Glutamatergic neuron (in vitro differentiated cells): ENCODE results near the gene SSU72. TPM values are rescaled to one million over a fixed set of nuclear protein-coding genes. Genes with fewer than 3 reads are reported as not detected.
A peak's percentile ranks its signal among the peaks of the same experiment; 100 is the strongest.
"Not testable (repeated sequence)": the region's sequence is repeated elsewhere in the genome, so short reads cannot be mapped to it uniquely, and the experiment has no call there.

Source experiments
- DNase-seq: peaks from one replicate; pipeline ENCODE4 v3.0.0; 2022
- H3K27ac Mint-ChIP-seq: one replicate; pipeline ENCODE4 v1.8.0; 2020; ENCODE audit warnings: mild to moderate bottlenecking, mixed read lengths, inconsistent platforms; ENCODE audit not compliant: unreplicated experiment
- H3K27me3 Mint-ChIP-seq: one replicate; pipeline ENCODE4 v1.8.0; 2020; ENCODE audit warnings: mild to moderate bottlenecking, moderate library complexity, mixed read lengths, inconsistent platforms; ENCODE audit not compliant: unreplicated experiment
- H3K36me3 Mint-ChIP-seq: one replicate; pipeline ENCODE4 v1.8.0; 2020; ENCODE audit warnings: mild to moderate bottlenecking, mixed read lengths, inconsistent platforms; ENCODE audit not compliant: unreplicated experiment
- H3K4me1 Mint-ChIP-seq: one replicate; pipeline ENCODE4 v1.8.0; 2020; ENCODE audit warnings: mild to moderate bottlenecking, low read depth, mixed read lengths, inconsistent platforms; ENCODE audit not compliant: unreplicated experiment
- H3K4me3 Mint-ChIP-seq: one replicate; pipeline ENCODE4 v1.8.0; 2020; ENCODE audit warnings: mild to moderate bottlenecking, mixed read lengths, inconsistent platforms; ENCODE audit not compliant: unreplicated experiment
- H3K9me3 Mint-ChIP-seq: one replicate; pipeline ENCODE4 v1.8.0; 2020; ENCODE audit warnings: mild to moderate bottlenecking, moderate library complexity, mixed read lengths, inconsistent platforms; ENCODE audit not compliant: unreplicated experiment
- total RNA-seq: library from RNA; stranded (reverse); fragmentation: NEBNext Ultra II Directional; extraction: Animal tissue kit (Norgen Biotek cat#: 25700); gene quantifications from one replicate; pipeline ENCODE4 v1.2.1, GENCODE V29; 2021; ENCODE audit not compliant: unreplicated experiment
- TF ChIP-seq, protein P1 (sequence below): fragments of 200-600 bp; sonication (generic); IDR thresholded peaks from one replicate; pipeline ENCODE4 v1.5.0; 2021; ENCODE audit not compliant: partially characterized antibody, unreplicated experiment

Gene SSU72
- total RNA-seq, 1 donor from 2014 or later, result 123 TPM

DNA sequence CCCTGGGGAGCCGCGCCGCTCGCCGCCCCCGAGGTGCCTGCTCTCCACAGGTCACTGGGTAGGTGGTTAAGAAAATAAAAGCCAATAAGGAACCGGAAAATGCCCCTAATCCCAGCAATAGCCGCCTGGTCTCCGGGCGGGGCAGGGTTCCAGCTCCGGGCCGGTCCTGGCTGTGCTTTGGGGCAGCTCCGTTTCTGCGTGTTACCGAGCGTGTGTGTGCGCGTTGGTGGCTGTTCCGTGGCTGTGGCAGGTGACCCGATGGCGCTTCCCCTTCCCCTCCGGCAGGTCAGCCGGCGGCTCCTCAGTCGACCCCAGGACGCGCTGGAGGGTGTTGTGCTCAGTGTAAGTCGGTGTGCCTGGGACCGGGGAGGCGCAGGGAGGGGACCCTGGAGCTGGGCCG, 51.4 kb downstream of the SSU72 start:
- H3K27me3 Mint-ChIP-seq, H3K4me3 Mint-ChIP-seq, DNase-seq, H3K27ac Mint-ChIP-seq, H3K36me3 Mint-ChIP-seq, H3K4me1 Mint-ChIP-seq, H3K9me3 Mint-ChIP-seq: not testable (repeated sequence)

DNA sequence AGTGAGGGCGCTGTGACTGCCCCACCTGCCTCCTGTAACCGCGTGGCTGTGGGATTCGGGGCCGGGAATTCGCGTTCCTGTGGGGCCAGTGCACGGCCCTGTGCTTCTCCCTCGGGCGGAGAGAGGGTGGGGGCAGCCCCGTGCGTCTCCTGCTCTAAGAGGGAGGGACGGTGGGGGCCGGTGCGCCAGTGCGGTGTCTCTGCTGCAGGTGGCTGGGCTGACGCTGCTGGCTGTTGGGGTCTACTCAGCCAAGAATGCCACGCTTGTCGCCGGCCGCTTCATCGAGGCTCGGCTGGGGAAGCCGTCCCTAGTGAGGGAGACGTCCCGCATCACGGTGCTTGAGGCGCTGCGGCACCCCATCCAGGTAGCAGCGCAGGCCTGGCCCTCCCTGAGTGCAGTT, 52.1 kb downstream of the SSU72 start:
- not testable (repeated sequence) for H3K4me1 Mint-ChIP-seq, H3K36me3 Mint-ChIP-seq, H3K27me3 Mint-ChIP-seq, H3K4me3 Mint-ChIP-seq, H3K9me3 Mint-ChIP-seq, H3K27ac Mint-ChIP-seq, DNase-seq

DNA sequence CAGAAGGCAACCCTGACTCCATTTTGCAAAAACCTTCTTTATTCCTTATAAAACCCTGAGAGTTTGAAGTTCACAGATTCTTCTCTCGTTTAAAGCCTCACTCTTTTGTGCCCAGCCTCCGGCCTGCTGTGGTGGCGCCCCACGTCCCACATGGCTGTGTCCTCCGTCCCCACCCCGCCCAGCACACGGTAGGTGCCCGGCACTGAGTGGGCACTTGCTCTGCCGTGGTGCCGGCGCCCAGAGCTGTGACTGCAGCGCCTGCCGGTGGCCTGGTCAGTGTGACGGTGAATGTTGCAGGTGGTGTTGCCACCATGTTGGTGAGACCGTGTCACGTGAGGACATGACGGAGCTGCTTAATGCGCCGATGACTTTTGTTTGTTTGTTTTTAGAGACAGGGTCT, 53.3 kb downstream of the SSU72 start:
- TF ChIP-seq, protein P1, sequence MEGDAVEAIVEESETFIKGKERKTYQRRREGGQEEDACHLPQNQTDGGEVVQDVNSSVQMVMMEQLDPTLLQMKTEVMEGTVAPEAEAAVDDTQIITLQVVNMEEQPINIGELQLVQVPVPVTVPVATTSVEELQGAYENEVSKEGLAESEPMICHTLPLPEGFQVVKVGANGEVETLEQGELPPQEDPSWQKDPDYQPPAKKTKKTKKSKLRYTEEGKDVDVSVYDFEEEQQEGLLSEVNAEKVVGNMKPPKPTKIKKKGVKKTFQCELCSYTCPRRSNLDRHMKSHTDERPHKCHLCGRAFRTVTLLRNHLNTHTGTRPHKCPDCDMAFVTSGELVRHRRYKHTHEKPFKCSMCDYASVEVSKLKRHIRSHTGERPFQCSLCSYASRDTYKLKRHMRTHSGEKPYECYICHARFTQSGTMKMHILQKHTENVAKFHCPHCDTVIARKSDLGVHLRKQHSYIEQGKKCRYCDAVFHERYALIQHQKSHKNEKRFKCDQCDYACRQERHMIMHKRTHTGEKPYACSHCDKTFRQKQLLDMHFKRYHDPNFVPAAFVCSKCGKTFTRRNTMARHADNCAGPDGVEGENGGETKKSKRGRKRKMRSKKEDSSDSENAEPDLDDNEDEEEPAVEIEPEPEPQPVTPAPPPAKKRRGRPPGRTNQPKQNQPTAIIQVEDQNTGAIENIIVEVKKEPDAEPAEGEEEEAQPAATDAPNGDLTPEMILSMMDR, result no peak
- Mint-ChIP-seq H3K4me3 (no peak overlapping the region), H3K27ac (no peak overlapping the region), H3K9me3 (no peaks in the 10 kb centered on the region), H3K4me1 (no peaks in the 10 kb centered on the region), H3K27me3 (peaks cover 5% of the 10 kb centered on the region), H3K36me3 (no peaks in the 10 kb centered on the region)
- no peak for DNase-seq

DNA sequence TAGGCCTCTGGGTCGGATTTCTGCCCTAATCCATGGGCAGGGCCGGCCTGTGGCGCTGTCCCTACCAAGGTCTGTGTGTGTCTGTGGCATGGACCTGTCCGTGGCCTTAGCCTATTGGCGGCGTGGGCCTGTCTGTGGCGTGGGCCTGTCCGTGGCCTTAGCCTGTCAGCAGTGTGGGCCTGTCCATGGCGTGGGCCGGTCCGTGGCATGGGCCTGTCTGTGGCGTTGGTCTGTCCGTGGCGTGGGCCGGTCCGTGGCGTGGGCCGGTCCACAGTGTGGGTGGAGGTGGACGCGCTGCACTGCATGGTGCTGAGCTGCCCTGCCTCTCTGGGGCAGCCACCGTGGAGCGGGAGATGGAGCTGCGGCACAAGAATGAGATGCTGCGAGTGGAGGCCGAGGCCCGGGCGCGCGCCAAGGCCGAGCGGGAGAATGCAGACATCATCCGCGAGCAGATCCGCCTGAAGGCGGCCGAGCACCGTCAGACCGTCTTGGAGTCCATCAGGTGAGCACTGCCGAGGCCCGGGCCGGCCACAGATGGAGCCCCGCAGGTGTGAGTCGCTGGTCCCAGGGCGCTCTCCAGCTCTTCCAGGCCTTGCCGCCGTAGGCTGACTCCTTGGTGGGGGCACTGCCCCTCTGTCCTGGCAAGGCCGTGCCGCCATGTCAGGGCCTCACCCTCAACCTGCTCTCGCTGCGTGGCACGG, 54.7 kb downstream of the SSU72 start:
- not testable (repeated sequence) for H3K4me3 Mint-ChIP-seq, H3K36me3 Mint-ChIP-seq, H3K27ac Mint-ChIP-seq, H3K4me1 Mint-ChIP-seq, H3K27me3 Mint-ChIP-seq, DNase-seq, H3K9me3 Mint-ChIP-seq

DNA sequence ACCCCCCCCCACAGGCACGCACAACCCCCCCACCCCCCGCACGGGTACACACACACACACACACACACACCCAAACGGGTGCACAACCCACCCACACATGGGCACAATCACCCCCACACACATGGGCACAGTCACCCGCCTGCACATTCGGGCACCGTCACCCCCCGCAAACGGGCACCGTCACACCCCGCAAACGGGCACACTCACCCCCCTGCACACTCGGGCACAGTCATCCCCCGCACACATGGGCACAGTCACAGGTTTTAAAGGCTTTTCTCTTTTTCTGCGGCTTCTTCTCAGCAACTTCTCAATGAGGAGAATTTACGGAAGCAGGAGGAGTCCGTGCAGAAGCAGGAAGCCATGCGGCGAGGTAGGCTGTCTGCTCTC, 56.0 kb downstream of the SSU72 start:
- H3K4me3 Mint-ChIP-seq, DNase-seq, H3K4me1 Mint-ChIP-seq, H3K27ac Mint-ChIP-seq, H3K36me3 Mint-ChIP-seq, H3K9me3 Mint-ChIP-seq, H3K27me3 Mint-ChIP-seq: not testable (repeated sequence)

DNA sequence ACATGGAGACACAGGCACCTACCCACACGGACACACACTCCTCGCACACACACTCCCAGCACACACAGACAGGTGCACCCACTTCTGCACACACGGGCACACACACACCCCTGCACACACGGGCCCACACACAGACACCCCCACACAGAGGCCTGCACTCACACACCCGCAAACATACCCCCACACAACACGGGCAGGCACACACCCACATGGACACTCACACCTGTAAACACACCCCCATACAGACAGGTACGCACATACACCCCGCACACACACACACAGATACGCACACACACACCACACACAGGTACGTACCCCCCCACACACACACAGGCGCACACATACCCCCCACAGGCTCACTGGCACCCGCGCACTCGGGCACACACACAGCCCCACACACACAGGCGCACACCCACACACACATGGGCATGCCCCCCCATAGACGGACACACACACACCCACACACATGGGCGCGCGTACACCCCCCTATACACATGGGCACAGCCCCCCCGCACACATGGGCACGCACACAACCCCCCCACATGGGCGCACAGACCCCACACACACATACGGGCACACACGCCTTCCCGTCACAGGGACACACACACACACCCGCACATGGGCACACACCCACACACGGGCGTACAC, 56.6 kb downstream of the SSU72 start:
- Mint-ChIP-seq H3K9me3 (no peaks in the 10 kb centered on the region), H3K4me1 (peaks cover 2% of the 10 kb centered on the region), H3K27me3 (peaks cover 8% of the 10 kb centered on the region), H3K4me3 (no peak overlapping the region), H3K27ac (no peak overlapping the region), H3K36me3 (no peaks in the 10 kb centered on the region)
- no peak for DNase-seq
- TF ChIP-seq, protein P1, result no peak

DNA sequence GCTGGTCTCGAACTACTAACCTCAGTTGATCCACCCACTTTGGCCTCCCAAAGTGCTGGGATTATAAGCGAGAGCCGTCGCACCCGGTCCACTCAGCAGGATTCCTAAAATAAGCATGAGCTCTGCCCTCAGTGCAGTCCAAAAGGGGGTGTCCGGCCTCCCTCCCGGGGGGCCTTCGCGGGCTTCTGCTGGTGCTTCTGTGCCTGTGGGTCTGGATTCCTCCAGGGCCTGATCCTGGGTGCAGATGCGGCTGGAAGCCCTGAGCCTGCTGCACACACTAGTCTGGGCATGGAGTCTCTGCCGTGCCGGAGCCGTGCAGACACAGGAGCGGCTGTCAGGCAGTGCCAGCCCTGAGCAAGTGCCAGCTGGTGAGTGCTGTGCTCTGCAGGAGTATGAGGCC, 57.7 kb downstream of the SSU72 start:
- H3K27me3 Mint-ChIP-seq, H3K9me3 Mint-ChIP-seq, H3K4me3 Mint-ChIP-seq: not testable (repeated sequence)

DNA sequence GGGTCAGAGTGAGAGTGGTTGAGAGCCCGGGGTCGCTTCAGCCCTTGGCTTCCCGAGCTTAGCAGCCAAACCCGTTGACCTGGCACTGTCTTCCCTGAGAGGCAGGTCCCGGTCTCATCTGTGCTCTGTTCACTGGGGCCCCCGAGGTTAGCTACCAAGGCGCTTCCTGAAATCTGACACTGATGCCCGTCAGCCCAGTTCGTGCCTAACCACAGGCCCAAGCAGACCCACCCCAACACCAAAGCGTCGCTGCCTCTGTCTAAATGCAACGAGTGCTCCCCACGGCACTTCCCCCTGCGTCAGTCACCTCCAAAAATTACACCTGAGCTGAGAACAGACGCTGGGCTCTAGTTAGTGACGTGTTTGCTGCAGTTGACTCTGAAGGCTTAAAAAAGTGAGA, 60.3 kb downstream of the SSU72 start:
- not testable (repeated sequence) for DNase-seq, H3K4me1 Mint-ChIP-seq, H3K27ac Mint-ChIP-seq, H3K4me3 Mint-ChIP-seq, H3K9me3 Mint-ChIP-seq, H3K36me3 Mint-ChIP-seq
- peaks cover 13% of the 10 kb centered on the region for H3K27me3 Mint-ChIP-seq

More for the DNA sequence above, 57.7 kb downstream of the SSU72 start:
- not testable (repeated sequence) for H3K36me3 Mint-ChIP-seq, DNase-seq, H3K4me1 Mint-ChIP-seq, H3K27ac Mint-ChIP-seq

DNA sequence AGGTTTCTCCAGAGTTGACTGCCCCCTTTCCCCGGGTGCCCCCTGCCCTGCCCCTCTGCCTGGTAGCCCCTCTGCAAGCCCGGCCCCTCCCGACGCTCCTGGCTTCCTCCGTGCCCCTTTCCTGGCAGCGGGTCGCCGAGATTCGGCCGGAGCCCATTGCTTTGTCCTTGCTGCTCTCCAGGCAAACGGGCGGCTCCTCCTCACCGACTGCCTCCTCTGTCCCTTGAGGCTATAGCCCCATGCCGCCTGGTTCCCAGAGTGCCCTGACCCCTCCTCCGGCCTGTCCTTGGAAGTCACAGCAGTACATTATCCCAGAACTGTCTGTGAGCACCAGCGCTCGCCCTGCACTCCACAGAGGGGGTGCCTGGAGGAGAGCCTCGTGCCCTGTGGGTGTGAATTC, 61.0 kb downstream of the SSU72 start:
- Mint-ChIP-seq H3K27me3 (peaks cover 13% of the 10 kb centered on the region), H3K4me3 (peak overlapping the region; percentile 70)
- not testable (repeated sequence) for DNase-seq, H3K36me3 Mint-ChIP-seq, H3K9me3 Mint-ChIP-seq, H3K27ac Mint-ChIP-seq, H3K4me1 Mint-ChIP-seq

DNA sequence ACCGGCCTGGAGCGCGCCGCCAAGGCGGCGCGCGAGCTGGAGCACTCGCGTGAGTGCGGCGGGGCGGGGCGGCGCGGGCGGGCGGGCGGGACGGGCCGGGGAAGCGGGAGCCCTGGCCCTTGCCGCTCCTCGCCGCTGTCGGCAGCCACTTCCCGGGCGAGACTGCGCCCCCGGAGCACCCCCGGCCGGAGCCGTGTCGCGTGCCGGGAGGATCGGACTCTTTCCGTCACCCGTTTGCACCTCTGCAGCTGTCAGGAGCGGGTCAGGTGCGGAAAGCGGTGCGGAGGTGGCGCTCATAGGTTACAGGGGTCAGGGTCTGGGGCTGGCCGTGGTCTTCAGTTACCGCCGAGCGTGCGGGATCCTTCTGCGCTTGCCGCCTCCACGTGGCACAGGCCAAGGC, 62.2 kb downstream of the SSU72 start:
- H3K27me3 Mint-ChIP-seq, DNase-seq, H3K4me3 Mint-ChIP-seq, H3K27ac Mint-ChIP-seq, H3K4me1 Mint-ChIP-seq, H3K36me3 Mint-ChIP-seq, H3K9me3 Mint-ChIP-seq: not testable (repeated sequence)
